Stimulated activated CD8-positive, alpha-beta memory T cell treated with anti-CD3 and anti-CD28 coated beads, Interleukin-2, amount 100 ng/mL, for 48 hours (primary cell): ENCODE measurements around the gene PDAP1.
A peak's percentile ranks its signal among the peaks of the same experiment; 100 is the strongest.
"Not testable (repeated sequence)": the region's sequence is repeated elsewhere in the genome, so short reads cannot be mapped to it uniquely, and the experiment has no call there.

Source experiments
- DNase-seq, 2 donors: peaks; one replicate each; pipeline ENCODE4 v3.0.0-alpha.2; 2020; ENCODE audit warnings: low read depth in 2 of 2

The PDAP1 gene

GRCh38 chr7:99396418-99397296 is 11.7 kb downstream of the PDAP1 start:
- DNase-seq, result no peak

GRCh38 chr7:99395616-99396327 is 12.6 kb downstream of the PDAP1 start:
- no peak for DNase-seq

GRCh38 chr7:99394188-99394502 is 14.3 kb downstream of the PDAP1 start:
- no peak for DNase-seq

GRCh38 chr7:99393355-99394187 is 14.8 kb downstream of the PDAP1 start:
- no peak for DNase-seq

GRCh38 chr7:99392659-99393354 is 15.6 kb downstream of the PDAP1 start:
- DNase-seq, result peak; percentile 64

GRCh38 chr7:99392046-99392445 is 16.4 kb downstream of the PDAP1 start:
- DNase-seq, result no peak

- no peak for DNase-seq
Measured at GRCh38 chr7:99390941-99391602, 17.3 kb downstream of the PDAP1 start.

GRCh38 chr7:99389772-99390171 is 18.6 kb downstream of the PDAP1 start:
- DNase-seq, result no peak

GRCh38 chr7:99387912-99388311 is 20.5 kb downstream of the PDAP1 start:
- no peak for DNase-seq

- DNase-seq, result not testable (repeated sequence)
Measured at GRCh38 chr7:99387239-99387635, 21.2 kb downstream of the PDAP1 start.

- DNase-seq, result no peak
Measured at GRCh38 chr7:99386584-99387238, 21.7 kb downstream of the PDAP1 start.

- no peak for DNase-seq
Measured at GRCh38 chr7:99385564-99385963, 22.8 kb downstream of the PDAP1 start.

- no peak for DNase-seq
Measured at GRCh38 chr7:99384523-99384922, 23.9 kb downstream of the PDAP1 start.

GRCh38 chr7:99383791-99384370 is 24.5 kb downstream of the PDAP1 start:
- no peak for DNase-seq

GRCh38 chr7:99383203-99383602 is 25.2 kb downstream of the PDAP1 start:
- DNase-seq, result no peak

GRCh38 chr7:99381664-99382075 is 26.7 kb downstream of the PDAP1 start:
- no peak for DNase-seq

- DNase-seq, result peak; percentile 75 to 84
Measured at GRCh38 chr7:99380823-99381663, 27.4 kb downstream of the PDAP1 start.

- peak; percentile 28 to 40 for DNase-seq
Measured at GRCh38 chr7:99380032-99380822, 28.2 kb downstream of the PDAP1 start.

- DNase-seq, result not testable (repeated sequence)
Measured at GRCh38 chr7:99379693-99380031, 28.7 kb downstream of the PDAP1 start.
